HG03139 (cell line): Measurements from ENCODE around the gene P2RX4.
"Not testable (repeated sequence)": the region's sequence is repeated elsewhere in the genome, so short reads cannot be mapped to it uniquely, and the experiment has no call there.

Experiments used
- ATAC-seq: cut with Tn5 transposase; IDR thresholded peaks from one replicate; pipeline ENCODE4 v1.9.1; 2021; ENCODE audit not compliant: unreplicated experiment

The P2RX4 gene

GRCh38 chr12:121273364-121273896 is 63.5 kb downstream of the P2RX4 start:
- no peak for ATAC-seq

GRCh38 chr12:121274036-121274763 is 64.3 kb downstream of the P2RX4 start:
- no peak for ATAC-seq

- ATAC-seq, result no peak
Observed at GRCh38 chr12:121277374-121277759, 67.4 kb downstream of the P2RX4 start.

GRCh38 chr12:121278169-121279070 is 68.5 kb downstream of the P2RX4 start:
- no peak for ATAC-seq

DNA sequence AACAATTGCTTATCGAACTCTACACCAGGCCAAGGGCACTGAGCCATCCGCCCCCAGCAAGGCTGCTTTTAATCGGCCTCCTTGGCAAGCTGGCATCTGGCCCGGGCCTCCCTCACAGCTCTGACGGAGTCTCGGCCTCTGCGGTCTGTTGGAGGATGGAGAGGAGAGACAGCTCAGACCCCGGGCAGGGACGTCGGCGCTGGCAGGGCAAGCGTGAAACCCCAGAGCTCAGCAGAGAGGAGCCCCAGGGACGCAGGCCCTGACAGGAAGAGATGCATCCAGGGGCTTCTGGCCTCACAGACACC is 69.1 kb downstream of the P2RX4 start:
- ATAC-seq, result no peak

DNA sequence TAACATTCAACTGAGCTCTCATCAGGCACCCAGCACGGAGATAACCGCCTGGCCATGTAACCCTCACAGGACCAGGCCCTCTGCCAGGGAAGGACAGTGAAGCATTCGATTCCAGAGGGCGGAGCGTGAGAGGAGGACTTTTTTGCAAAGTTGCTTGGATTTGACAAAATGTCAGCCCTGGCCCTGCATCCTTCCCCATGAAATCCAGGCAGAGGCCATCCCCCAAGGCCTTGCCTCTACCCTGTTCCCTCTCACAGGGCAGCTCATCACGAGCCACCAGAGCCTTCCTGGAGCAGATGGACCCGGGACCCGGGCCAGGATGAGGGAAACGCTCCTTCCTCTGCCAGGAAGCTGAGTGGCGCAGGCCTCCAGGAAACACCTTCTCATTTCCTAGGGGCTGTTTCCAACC is 69.6 kb downstream of the P2RX4 start:
- no peak for ATAC-seq

GRCh38 chr12:121280531-121280930 is 70.6 kb downstream of the P2RX4 start:
- not testable (repeated sequence) for ATAC-seq

DNA sequence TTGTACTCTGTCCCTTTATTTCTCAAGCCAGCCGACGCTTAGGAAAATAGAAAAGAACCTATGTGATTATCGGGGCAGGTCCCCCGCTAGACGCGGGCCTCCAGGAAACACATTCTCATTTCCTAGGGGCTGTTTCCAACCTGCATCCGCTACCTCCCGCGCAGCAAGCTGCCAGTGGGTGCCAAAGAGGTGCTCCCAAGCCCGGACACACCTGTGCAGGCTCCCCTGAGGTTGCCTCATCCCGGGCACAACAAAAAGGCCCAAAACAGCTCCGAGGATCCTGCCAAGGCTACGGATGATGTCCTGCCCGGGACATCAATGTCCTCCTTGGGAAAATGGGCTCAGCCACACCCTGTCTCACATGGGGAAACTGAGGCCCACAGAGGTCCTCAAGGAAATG is 71.2 kb downstream of the P2RX4 start:
- ATAC-seq, result not testable (repeated sequence)

DNA sequence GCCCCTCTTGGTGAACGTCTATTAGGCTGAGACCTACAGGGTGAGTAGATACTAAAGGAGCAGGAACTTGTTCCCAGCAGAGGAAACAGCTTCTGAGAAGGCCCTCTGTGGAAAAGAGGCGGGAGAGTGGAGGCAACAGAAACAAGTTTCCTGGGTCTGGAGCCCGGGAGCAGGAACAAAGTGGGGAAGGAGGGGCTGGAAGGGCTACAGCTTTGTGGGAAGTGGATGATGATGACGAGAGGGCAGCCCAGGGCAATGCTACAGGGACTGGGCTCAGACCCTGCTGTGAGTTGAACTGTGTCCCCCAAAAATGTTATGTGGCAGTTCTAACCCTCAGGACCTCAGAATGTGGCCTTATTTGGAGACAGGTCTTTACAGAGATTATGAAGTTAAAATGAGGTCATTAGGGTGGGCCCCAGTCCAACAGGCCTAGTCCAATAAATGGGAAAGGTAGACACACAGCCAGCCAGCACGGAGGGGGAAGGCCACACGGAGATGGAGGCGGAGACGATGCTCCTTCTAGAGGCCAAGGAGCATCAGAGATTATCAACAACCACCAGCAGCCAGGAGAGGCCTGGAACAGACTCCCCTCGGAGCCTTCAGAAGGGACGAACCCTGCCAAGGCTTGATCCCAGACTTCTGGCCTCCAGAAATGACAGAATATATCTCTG is 72.3 kb downstream of the P2RX4 start:
- ATAC-seq, result no peak

- not testable (repeated sequence) for ATAC-seq
Observed at GRCh38 chr12:121282910-121283309, 73.0 kb downstream of the P2RX4 start.

DNA sequence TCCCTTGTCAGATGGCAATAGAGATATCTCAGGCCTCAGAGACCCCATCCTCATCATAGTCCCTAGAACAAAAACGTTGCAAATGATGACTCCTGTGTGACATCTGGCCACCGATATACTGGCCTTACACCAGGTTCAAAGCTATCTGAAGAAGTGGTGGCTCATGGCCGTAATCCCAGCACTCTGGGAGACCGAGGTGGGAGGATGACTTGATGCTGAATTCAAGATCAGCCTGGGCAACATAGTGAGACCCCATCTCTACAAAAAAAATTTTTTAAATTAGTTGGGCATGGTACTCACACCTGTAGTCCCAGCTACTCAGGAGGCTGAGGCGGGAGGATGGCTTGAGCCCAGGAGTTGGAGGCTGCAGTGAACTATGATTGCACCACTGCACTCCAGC is 73.5 kb downstream of the P2RX4 start:
- ATAC-seq, result no peak
